ENCODE results near the gene SPAG9.
"Not testable (repeated sequence)": the region's sequence is repeated elsewhere in the genome, so short reads cannot be mapped to it uniquely, and the experiment has no call there.

The SPAG9 gene

GRCh38 chr17:51128076-51128475, 7.4 kb upstream of the SPAG9 start:
- no peak for DNase-seq

- DNase-seq: no peak
These were observed 4.2 kb upstream of the SPAG9 start for GRCh38 chr17:51124640-51125503.

- DNase-seq: not testable (repeated sequence)
These were observed 1.9 kb upstream of the SPAG9 start for GRCh38 chr17:51122473-51123115.

- DNase-seq: no peak
These were observed 1.2 kb upstream of the SPAG9 start for GRCh38 chr17:51121620-51122472.

GRCh38 chr17:51120357-51120738, 320 bp downstream of the SPAG9 start:
- DNase-seq: peak; percentile 47

GRCh38 chr17:51119415-51120356, 982 bp downstream of the SPAG9 start:
- no peak for DNase-seq

GRCh38 chr17:51118330-51119195, 2.1 kb downstream of the SPAG9 start:
- DNase-seq: no peak

- DNase-seq: no peak
These were observed 5.5 kb downstream of the SPAG9 start for GRCh38 chr17:51115179-51115578.

- not testable (repeated sequence) for DNase-seq
These were observed 8.1 kb downstream of the SPAG9 start for GRCh38 chr17:51112303-51113222.

- DNase-seq: no peak
These were observed 12.9 kb downstream of the SPAG9 start for GRCh38 chr17:51107778-51108177.

- DNase-seq: no peak
These were observed 17.2 kb downstream of the SPAG9 start for GRCh38 chr17:51103451-51103850.

- DNase-seq: no peak
These were observed 17.6 kb downstream of the SPAG9 start for GRCh38 chr17:51103050-51103449.

GRCh38 chr17:51097708-51098446, 22.8 kb downstream of the SPAG9 start:
- no peak for DNase-seq

- no peak for DNase-seq
These were observed 29.0 kb downstream of the SPAG9 start for GRCh38 chr17:51091635-51092034.

- not testable (repeated sequence) for DNase-seq
These were observed 31.8 kb downstream of the SPAG9 start for GRCh38 chr17:51088868-51089267.

- DNase-seq: no peak
These were observed 32.4 kb downstream of the SPAG9 start for GRCh38 chr17:51088287-51088686.

GRCh38 chr17:51087072-51087757, 33.5 kb downstream of the SPAG9 start:
- DNase-seq: no peak

GRCh38 chr17:51085150-51085805, 35.4 kb downstream of the SPAG9 start:
- no peak for DNase-seq

Data from KG1 (cell line).